Left lung (tissue), 10 donors: ENCODE results near the gene GALK1. TPM values are rescaled to one million over a fixed set of nuclear protein-coding genes. Genes with fewer than 3 reads are reported as not detected.
"Not testable (repeated sequence)": the region's sequence is repeated elsewhere in the genome, so short reads cannot be mapped to it uniquely, and the experiment has no call there.

ENCODE experiments used
- ATAC-seq: fragments of 200-7000 bp; cut with Tn5 transposase; one replicate; pipeline ENCODE4 v1.9.1; 2020; ENCODE audit warnings: moderate library complexity
- DNase-seq, 4 donors: peaks; one replicate each; pipeline ENCODE4 v3.0.0-alpha.2; 2013 to 2020
- H3K27ac ChIP-seq, 2 donors: fragments of 200-600 bp; sonication (generic) in 1 of 2; one replicate each; pipeline versions ENCODE4 v1.5.0 to v1.8.0; 2020 to 2021
- H3K27me3 ChIP-seq, 2 donors: fragments of 200-600 bp; sonication (generic) in 1 of 2; one replicate each; pipeline versions ENCODE4 v1.5.0 to v1.8.0; 2020 to 2021
- H3K36me3 ChIP-seq, 2 donors: fragments of 200-600 bp; sonication (generic) in 1 of 2; one replicate each; pipeline versions ENCODE4 v1.5.0 to v1.8.0; 2020 to 2021
- H3K4me1 ChIP-seq, 2 donors: fragments of 200-600 bp; one replicate each; pipeline ENCODE4 v1.8.0; 2021
- H3K4me3 ChIP-seq, 2 donors: fragments of 200-600 bp; sonication (generic) in 1 of 2; one replicate each; pipeline versions ENCODE4 v1.5.0 to v1.8.0; 2020 to 2021; ENCODE audit warnings: mild to moderate bottlenecking in 1 of 2
- H3K9me3 ChIP-seq, 2 donors: fragments of 200-600 bp; sonication (generic) in 1 of 2; one replicate each; pipeline versions ENCODE4 v1.5.0 to v1.8.0; 2020 to 2021
- CTCF ChIP-seq, 2 donors: fragments of 200-600 bp; sonication (generic) in 1 of 2; IDR thresholded peaks; one replicate each; pipeline versions ENCODE4 v1.5.0 to v1.8.0; 2021; ENCODE audit warnings: antibody characterized with exemption in 2 of 2
- intact Hi-C, 2 donors: fragments of 100-400 bp; cut with DNase I; formaldehyde crosslinking; loops; one replicate each; pipeline versions ENCODE4 v1.11.2 to v1.14.2; 2022
- polyA plus RNA-seq, 6 donors: library from polyadenylated mRNA; unstranded; fragments of 120-200 nt; gene quantifications; one replicate each; pipeline ENCODE4 v1.2.1, GENCODE V29; 2013; ENCODE audit not compliant: insufficient read length in 6 of 6
- total RNA-seq, 2 donors: library from RNA; stranded (reverse); fragmentation: NEBNext Ultra II Directional; extraction: Animal tissue kit (Norgen Biotek cat#: 25700); gene quantifications; one replicate each; pipeline ENCODE4 v1.2.1, GENCODE V29; 2021
- donor health status: DM: no; HTN: yes; CAD: no.
- donor health status: DM: no; HTN: no; CAD: no.

Gene GALK1
- total and polyA plus RNA-seq, 8 donors: 10.3 to 39.6 (median 16.4) TPM

DNA sequence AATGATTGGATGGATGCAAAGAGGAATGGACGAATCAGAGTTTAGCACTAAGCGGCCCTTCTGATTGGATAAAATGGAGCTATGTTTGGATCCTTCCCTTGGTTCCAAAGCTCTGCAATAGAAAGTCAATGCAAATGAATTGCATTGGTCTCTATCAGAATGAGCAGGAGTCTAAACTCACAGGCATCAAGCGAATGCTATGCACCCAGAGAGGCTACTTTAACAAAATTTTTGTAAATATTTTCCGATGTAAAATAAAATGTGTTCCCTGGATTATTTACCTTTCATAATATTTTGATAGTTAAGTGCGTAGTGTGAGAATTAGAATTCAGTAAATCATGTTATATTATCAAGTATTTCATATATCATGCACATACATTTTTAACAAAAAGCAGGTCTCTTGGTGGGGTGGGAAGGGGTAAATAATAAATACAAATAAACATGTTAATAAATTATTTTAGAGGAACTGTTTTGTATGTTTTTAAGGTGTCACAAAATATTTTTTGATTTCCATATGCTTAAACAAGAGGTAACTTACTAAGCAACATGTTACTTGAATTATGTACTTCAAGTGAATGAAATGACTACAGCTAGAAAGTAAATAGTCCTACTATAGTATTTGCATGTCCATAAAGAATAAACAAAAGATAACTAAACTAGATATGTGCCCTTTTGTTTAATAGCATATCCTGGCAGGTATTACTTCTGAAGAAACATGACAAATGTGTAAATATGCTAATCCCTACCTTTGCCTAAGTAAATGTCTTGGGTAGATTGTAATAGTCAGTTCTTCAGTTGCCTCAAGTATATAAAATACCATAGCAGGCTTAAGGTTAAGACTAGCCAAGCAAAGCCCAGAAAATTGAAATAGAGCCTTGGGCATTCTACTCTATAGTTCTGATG, 15.2 kb upstream of the GALK1 start:
- TF ChIP-seq CTCF (IDR thresholded peaks at IDR 0.05): no peak
- DNase-seq: no peak
- peak overlapping the region; percentile 65 to 99 for H3K27ac ChIP-seq
- H3K9me3 ChIP-seq: no peaks in the 10 kb centered on the region
- intact Hi-C loops: loop anchor here in 1 of 2 donors (10.0 kb wide), 1 partner anchor 115 kb away; the partner anchor contains the start of gene TRIM65
- ATAC-seq: no peak
- H3K4me3 ChIP-seq: peak overlapping the region in 1 of 2 donors; percentile 93
- H3K4me1 ChIP-seq: peaks cover 12 to 62% of the 10 kb centered on the region in 2 donors
- H3K27me3 ChIP-seq: no peaks in the 10 kb centered on the region
- H3K36me3 ChIP-seq: peaks cover 5 to 35% of the 10 kb centered on the region in 2 donors

- peak; percentile 97 to 100 (median 98) for DNase-seq
Measured at GRCh38 chr17:75779250-75779986, 14.4 kb upstream of the GALK1 start.

DNA sequence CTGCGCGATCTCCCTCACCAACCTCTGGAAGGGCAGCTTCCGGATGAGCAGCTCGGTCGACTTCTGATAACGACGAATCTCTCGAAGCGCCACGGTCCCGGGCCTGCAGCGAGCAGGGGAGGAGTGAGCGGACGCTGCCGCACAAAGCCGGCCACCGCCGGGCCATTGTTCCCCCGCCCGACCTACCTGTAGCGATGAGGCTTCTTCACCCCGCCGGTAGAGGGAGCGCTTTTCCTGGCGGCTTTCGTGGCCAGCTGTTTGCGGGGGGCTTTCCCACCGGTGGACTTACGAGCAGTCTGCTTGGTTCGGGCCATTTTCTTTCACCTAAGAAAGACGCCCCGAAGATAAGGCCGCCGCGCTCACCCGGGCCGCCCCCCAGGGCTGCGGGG, 13.9 kb upstream of the GALK1 start:
- H3K27me3 ChIP-seq: no peaks in the 10 kb centered on the region
- ATAC-seq: peak; percentile 15
- peak overlapping the region; percentile 64 to 93 for H3K4me3 ChIP-seq
- H3K27ac ChIP-seq: peak overlapping the region; percentile 96 to 99
- H3K4me1 ChIP-seq: peaks cover 10 to 60% of the 10 kb centered on the region in 2 donors
- no peaks in the 10 kb centered on the region for H3K9me3 ChIP-seq
- no peak for DNase-seq
- peaks cover 5 to 49% of the 10 kb centered on the region in 2 donors for H3K36me3 ChIP-seq
- intact Hi-C loops: loop anchor here in 1 of 2 donors (10.0 kb wide), 1 partner anchor 116 kb away; the partner anchor contains the start of gene TRIM65
- TF ChIP-seq CTCF (IDR thresholded peaks at IDR 0.05): peak; percentile 35 to 53

More at GRCh38 chr17:75779250-75779986, 14.4 kb upstream of the GALK1 start:
- H3K4me1 ChIP-seq: peaks cover 10 to 66% of the 10 kb centered on the region in 2 donors
- H3K27ac ChIP-seq: peak overlapping the region; percentile 96 to 99
- peaks cover 5 to 43% of the 10 kb centered on the region in 2 donors for H3K36me3 ChIP-seq
- H3K27me3 ChIP-seq: no peaks in the 10 kb centered on the region
- intact Hi-C loops: loop anchor here in 1 of 2 donors (10.0 kb wide), 1 partner anchor 115 kb away; the partner anchor contains the start of gene TRIM65
- peak; percentile 75 for ATAC-seq
- no peak for TF ChIP-seq CTCF (IDR thresholded peaks at IDR 0.05)
- H3K4me3 ChIP-seq: peak overlapping the region; percentile 64 to 93
- no peaks in the 10 kb centered on the region for H3K9me3 ChIP-seq

GRCh38 chr17:75778066-75778860, 13.3 kb upstream of the GALK1 start:
- H3K4me3 ChIP-seq: peak overlapping the region; percentile 64 to 93
- H3K36me3 ChIP-seq: peaks cover 5 to 50% of the 10 kb centered on the region in 2 donors
- not testable (repeated sequence) for DNase-seq, H3K27me3 ChIP-seq, H3K9me3 ChIP-seq, ATAC-seq
- peak overlapping the region; percentile 96 to 99 for H3K27ac ChIP-seq
- H3K4me1 ChIP-seq: peaks cover 10 to 54% of the 10 kb centered on the region in 2 donors
- intact Hi-C loops: loop anchor here in 1 of 2 donors (10.0 kb wide), 1 partner anchor 117 kb away; the partner anchor contains the start of gene TRIM65
